Rectal smooth muscle tissue (tissue), 1 donor: ENCODE results near the gene PEAK3.

Source experiments
- H3K27ac ChIP-seq: one replicate; pipeline ENCODE4 v1.7.0; 2013; ENCODE audit warnings: low read depth, low read length, inconsistent platforms
- H3K27me3 ChIP-seq: one replicate; pipeline ENCODE4 v1.7.0; 2013; ENCODE audit warnings: low read length; ENCODE audit not compliant: control insufficient read depth, insufficient read depth
- H3K36me3 ChIP-seq: one replicate; pipeline ENCODE4 v1.7.0; 2013; ENCODE audit warnings: low read length; ENCODE audit not compliant: control insufficient read depth, insufficient read depth
- H3K4me1 ChIP-seq: one replicate; pipeline ENCODE4 v1.7.0; 2013; ENCODE audit warnings: low read length; ENCODE audit not compliant: control insufficient read depth, insufficient read depth
- H3K4me3 ChIP-seq: one replicate; pipeline ENCODE4 v1.7.0; 2013; ENCODE audit warnings: low read length
- H3K9ac ChIP-seq: one replicate; pipeline ENCODE4 v1.7.0; 2013; ENCODE audit warnings: low read length

The PEAK3 gene

DNA sequence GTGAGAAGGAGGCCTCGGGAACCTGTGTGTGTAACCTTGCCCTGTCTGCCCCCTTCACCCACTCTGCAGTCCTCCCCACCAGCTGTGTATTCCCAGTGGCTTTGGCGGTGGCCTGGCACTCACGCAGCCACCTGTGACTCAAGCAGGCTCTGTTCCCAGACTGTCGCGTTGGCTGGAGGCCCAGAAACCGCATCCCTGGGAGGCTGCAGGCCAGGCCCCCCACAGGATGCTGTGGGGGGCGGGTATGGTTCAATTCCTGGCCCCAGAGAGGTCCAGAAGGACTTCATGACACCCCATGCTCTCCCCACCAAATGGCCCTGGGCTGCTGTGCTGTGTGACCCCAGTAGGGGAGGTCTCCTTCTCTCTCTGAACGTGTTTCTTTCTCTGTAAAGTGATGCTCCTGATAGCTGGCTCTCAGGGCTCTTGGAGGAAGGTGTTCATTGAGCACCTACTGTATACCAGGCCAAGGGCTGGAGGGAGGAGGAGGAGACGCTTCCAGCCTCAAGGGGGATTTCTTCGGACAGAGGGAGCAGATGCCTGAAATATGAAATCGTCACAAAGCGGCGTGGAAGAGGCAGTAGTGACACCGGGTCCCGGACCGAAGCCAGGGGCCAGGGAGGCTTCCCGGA lies 27.9 kb upstream of the PEAK3 start:
- Histone ChIP-seq H3K4me3 (no peak overlapping the region), H3K27me3 (peaks cover 22% of the 10 kb centered on the region), H3K4me1 (no peaks in the 10 kb centered on the region), H3K27ac (no peak overlapping the region), H3K9ac (no peak overlapping the region), H3K36me3 (no peaks in the 10 kb centered on the region)

DNA sequence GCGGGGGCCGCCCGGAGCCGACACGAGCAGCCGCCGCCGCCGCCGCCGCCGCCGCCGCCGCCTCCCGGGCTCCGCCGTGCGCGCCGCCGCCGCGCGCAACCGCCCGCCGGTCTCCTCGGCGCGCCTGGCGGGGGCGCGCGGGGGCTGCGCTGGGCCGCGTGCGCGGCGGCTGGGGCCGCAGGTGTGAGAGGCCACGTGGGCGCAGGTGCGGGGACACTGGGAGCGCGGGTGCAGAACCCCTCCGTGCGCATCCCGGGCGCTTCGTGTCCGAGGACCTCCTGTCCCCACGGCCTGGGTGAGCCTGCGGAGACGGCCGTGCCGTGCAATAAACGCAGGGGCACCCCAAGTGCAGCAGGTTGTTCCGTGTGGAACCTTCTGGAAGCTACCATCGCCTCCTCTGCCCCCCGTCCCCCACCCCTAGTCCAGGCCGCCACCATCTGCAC lies 26.2 kb upstream of the PEAK3 start, which contains the start of gene LINGO3:
Gene LINGO3, minus strand, starts transcription at position 41 of the 443 bp plus-strand sequence. CDS start 16,378 bp downstream, outside the sequence.
- no peaks in the 10 kb centered on the region for H3K4me1 ChIP-seq
- H3K9ac ChIP-seq = no peak within 1 kb of the TSS
- no peak within 1 kb of the TSS for H3K27ac ChIP-seq
- peak within 1 kb of the TSS; percentile 27 for H3K4me3 ChIP-seq
- no peaks in the 10 kb centered on the region for H3K36me3 ChIP-seq
- H3K27me3 ChIP-seq = peaks cover 20% of the 10 kb centered on the region

DNA sequence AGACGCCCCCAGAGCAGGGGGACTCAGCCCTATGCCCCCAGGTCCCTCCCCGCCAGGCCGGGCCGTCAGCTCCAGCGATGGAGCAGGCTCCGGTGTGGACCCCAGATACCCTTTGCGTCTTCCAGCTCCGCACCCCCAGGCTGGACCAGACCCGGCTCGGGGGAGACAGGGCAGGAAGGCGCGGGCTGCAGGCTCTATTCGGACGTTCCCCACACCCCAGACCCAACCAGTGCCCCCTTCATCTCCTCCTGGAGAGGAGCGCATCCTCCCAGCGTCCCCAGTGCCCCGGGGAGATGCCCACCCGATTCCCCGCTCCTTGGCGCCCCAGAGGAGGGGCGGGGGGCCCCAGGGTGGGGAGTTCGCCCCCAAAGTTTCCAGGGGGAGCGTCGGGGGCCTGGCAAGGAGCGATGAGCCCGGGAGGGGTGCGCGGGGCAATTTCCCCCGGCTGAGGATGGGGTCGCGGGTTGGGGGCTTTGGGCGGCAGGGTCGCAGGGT lies 25.6 kb upstream of the PEAK3 start:
- no peaks in the 10 kb centered on the region for H3K4me1 ChIP-seq
- no peak overlapping the region for H3K27ac ChIP-seq
- no peak overlapping the region for H3K9ac ChIP-seq
- H3K27me3 ChIP-seq = peaks cover 21% of the 10 kb centered on the region
- no peak overlapping the region for H3K4me3 ChIP-seq
- H3K36me3 ChIP-seq = no peaks in the 10 kb centered on the region

DNA sequence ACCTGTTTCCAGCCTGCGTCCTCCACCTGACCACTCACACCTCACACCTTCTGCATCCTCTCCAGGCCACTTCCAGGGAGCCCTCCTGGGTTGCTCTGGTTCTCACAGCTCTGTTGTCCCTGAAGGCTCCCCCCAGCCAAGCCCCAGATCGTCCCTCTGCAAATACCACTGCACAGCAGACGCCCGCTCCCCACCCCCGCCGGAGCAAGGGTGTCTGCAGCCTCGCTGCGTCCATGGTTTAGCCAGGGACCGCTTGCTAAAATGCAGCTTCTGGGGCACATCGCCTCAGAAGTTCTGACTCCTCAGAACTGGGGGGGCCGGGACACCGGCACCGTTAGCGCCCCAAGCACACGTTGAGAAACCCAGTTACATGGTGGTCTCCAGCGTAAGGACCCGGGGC lies 25.0 kb upstream of the PEAK3 start:
- Histone ChIP-seq H3K9ac (no peak overlapping the region), H3K36me3 (no peaks in the 10 kb centered on the region), H3K4me1 (no peaks in the 10 kb centered on the region), H3K4me3 (no peak overlapping the region), H3K27ac (no peak overlapping the region), H3K27me3 (peaks cover 22% of the 10 kb centered on the region)

DNA sequence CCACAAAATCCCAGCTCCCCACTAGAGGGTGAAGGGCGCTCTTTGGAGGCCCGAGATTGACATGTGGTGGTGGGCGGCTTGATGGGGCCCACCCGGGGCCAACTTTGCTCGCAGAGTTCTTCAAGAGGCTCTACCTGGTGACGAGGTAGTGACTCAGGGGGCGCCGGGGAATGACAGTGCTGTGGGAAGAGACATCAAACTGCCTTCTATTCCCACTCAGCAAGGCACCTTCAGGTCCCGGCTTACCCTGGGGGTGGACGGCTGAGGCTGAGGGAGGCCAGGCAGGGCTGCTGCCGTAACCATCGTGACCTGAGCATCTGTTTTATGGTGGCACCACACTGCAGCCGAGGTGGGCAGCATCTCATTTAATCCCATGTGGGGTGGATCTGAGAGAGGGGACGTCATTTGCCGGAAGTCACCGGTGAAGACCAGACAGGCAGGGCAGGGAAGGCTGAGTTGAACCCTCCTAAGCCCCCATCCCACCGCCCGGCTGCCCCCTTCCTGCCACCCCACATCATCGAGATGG lies 24.4 kb upstream of the PEAK3 start:
- Histone ChIP-seq H3K4me3 (no peak overlapping the region), H3K9ac (no peak overlapping the region), H3K27ac (no peak overlapping the region), H3K36me3 (no peaks in the 10 kb centered on the region), H3K27me3 (peaks cover 22% of the 10 kb centered on the region), H3K4me1 (no peaks in the 10 kb centered on the region)

DNA sequence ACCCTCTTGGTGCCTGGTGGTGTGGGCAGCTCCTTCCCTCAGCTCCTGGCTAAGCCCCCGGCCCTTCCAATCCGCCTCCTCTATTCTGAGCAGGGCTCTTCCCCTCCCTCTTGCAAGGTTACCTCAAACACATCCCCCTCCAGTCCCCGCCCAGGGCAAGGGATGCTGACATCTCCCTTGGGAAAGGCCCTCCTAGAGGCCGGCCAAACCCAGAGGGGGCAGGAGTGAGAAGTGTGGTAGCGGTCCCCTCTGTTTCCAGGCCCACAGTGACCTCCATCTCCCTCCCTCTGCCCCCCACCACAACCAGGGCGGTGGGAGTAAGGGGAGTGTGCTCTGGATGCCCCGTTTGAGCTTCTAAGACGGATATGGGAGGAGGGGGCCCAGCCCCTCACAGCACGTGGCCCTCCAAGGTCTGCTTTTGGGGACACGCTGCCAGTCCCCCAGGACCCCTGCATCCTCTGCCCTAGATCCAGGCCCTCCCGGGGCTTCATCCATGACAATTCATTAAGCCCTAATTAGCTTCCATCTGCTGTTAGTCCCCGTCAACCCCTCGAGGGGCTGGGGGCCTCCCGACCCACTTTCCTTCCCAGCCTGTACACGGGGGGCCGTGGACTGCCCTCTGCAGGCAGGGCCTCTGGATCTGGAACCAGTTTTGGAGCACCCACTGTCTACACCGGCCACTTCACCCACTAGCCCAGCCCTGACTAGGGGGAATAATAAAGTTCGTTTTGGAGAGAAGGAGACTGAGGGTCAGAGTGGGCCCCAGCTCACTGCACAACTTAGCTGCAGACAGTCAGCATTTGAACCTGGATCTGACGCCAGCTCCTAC lies 23.7 kb upstream of the PEAK3 start:
- Histone ChIP-seq H3K9ac (no peak overlapping the region), H3K36me3 (no peaks in the 10 kb centered on the region), H3K4me1 (no peaks in the 10 kb centered on the region), H3K4me3 (no peak overlapping the region), H3K27me3 (peaks cover 22% of the 10 kb centered on the region), H3K27ac (no peak overlapping the region)

DNA sequence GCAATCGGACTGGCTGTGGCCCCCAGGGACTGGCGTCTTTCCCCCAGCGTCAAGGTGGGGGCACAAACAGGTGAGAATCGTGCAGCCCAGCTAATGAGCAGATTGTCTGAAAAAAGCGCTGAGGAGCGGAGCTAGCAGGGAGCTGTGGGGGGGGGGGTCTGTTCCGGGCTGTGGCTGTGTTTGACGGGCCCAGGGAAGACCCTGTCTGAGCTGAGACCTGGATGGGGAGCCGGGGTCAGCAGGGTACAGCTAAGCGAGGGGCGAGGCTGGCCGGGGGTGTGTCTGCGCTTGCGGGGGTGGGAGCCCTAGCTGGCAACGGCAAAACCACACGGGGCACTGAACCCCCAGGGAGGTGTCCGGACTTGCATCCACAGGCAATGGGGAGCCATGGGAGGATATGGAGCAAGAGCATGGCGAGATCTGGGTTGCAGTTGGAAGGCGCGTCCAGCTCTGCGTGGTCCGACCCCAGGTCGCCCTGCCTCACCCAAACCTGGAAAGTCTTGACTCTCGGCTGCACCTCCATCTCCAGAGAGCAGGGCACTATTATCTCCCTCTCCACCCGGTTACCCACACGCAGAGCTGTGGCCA lies 21.3 kb upstream of the PEAK3 start:
- Histone ChIP-seq H3K9ac (no peak overlapping the region), H3K4me1 (no peaks in the 10 kb centered on the region), H3K27ac (no peak overlapping the region), H3K27me3 (peaks cover 19% of the 10 kb centered on the region), H3K36me3 (no peaks in the 10 kb centered on the region), H3K4me3 (no peak overlapping the region)

DNA sequence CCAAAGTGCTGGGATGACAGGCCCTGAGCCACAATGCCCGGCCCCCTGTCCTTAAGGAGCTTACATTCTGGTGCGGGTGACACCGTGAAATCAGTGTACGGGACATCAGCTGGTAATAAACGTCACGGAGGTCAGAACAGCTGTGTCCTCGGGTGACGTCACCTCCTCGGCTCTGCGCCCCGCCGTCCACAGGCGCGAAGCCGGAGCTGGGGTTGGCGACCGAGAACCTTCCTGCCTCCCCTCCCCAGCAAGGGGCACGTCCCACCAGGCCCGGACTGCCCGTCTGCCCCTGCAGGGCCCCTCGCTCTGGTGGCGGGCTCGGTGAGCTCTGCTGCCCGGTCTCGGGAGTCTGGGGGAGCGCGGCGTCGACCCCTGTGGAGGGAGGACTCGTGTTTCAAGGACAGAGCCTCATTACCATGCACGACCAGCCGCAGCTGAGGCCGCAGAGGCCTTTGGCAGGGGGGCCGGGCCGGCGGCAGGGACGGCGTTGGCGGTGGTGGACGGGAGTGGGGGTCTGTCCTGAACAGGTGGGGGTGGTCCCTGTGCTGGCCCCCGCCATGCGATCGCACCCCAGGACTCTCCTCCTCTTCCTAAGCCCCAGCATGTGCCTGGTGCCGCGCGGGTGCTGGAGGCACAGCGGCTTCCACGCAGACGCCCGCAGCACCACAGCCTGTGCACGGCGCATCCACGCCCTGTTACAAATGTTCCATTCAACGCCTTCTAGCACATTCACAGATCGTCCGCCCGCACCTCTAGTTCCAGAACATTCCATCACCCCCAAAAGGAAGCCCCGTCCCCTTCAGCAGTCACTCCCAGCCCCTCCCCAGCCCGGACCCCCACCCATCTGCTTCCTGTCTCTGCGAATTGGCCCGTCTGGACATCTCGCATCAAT lies 20.6 kb upstream of the PEAK3 start:
- H3K9ac ChIP-seq = no peak overlapping the region

DNA sequence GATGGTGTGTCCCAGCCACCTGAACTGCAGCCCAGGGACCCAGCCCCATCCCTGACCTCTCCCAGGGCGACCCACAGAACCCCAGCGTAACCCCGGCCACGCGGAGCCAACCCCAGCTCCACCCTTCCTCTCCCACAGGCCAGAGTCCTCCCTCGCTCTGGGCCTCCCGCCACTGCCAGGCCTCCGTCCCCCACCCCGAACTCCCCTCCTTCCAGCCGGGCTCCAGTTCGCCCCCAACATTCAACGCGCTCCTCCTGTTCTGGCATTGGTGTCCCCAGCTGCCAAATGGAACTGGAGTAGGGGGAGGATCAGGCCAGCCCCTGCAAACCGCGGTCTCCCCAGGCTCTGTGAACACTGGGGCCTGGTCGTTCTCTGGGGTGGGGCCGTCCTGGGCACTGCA lies 18.6 kb upstream of the PEAK3 start:
- Histone ChIP-seq H3K9ac (no peak overlapping the region), H3K27me3 (peaks cover 9% of the 10 kb centered on the region), H3K4me1 (no peaks in the 10 kb centered on the region), H3K4me3 (no peak overlapping the region), H3K27ac (no peak overlapping the region), H3K36me3 (no peaks in the 10 kb centered on the region)

More for the DNA sequence above, 20.6 kb upstream of the PEAK3 start:
- Histone ChIP-seq H3K4me1 (no peaks in the 10 kb centered on the region), H3K36me3 (no peaks in the 10 kb centered on the region), H3K27ac (no peak overlapping the region), H3K4me3 (no peak overlapping the region), H3K27me3 (peaks cover 17% of the 10 kb centered on the region)

DNA sequence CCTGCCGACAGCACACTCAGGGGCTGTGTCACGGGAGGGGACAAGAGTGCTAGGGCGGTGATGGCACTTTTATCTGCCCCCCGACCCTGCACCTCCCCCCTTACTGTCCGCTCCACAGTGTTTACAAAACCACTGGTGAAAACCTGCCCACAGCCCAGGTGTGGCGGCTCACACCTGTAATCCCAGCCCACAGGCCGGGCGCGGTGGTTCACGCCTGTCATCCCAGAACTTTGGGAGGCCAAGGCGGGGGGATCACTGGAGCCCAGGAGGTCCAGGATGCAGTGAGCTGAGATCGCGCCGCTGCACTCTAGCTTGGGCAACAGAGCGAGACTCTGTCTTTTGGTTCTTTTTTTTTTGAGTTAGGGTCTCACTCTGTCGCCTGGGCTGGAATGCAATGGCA lies 14.2 kb upstream of the PEAK3 start:
- no peaks in the 10 kb centered on the region for H3K36me3 ChIP-seq
- peaks cover 10% of the 10 kb centered on the region for H3K27me3 ChIP-seq
- no peak overlapping the region for H3K27ac ChIP-seq
- peaks cover under 1% of the 10 kb centered on the region for H3K4me1 ChIP-seq
- H3K4me3 ChIP-seq = no peak overlapping the region
- no peak overlapping the region for H3K9ac ChIP-seq

DNA sequence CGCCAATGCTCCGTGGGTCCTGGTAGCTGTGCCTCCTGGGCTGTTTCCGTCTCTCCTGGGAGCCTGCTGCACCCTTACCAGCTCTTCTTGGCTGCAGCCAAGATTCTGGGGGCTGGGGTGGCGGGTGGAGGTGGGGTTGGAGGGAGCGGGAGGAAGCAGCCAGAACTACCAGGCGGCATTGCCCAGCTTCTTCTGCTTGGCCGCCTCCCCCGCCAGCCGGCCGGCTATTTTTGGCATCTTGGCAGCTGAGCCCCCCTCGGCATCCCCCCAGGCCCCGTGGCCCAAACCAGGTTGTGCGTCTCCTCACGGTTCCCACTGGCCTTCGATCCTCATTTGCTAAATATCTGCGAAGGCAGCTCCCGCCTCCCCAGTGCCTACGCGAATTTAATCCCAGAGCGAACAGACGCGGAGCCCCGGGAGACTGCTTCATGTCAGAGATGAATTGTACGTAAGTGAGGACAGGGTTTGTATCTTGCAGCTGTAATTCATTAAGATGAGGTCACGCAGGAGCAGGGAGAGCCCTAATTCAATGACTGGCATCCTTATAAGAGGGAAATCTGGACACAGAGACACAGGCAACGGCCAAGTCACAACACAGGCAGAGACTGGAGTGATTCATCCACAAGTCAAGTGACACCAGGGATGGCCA lies 12.8 kb upstream of the PEAK3 start:
- peak overlapping the region; percentile 17 for H3K4me3 ChIP-seq
- H3K4me1 ChIP-seq = peaks cover 5% of the 10 kb centered on the region
- no peak overlapping the region for H3K9ac ChIP-seq
- H3K27ac ChIP-seq = peak overlapping the region; percentile 66
- H3K27me3 ChIP-seq = peaks cover 23% of the 10 kb centered on the region
- H3K36me3 ChIP-seq = no peaks in the 10 kb centered on the region
